HEK293 (cell line): Measurements from ENCODE around the gene ANKRD11.

ENCODE experiments used
- EGR2 ChIP-seq: fragments of 450-650 bp; formaldehyde crosslinking; IDR thresholded peaks from 2 replicates; pipeline ENCODE4 v1.5.1; 2016; ENCODE audit warnings: low read depth, missing biosample characterization, missing genetic modification characterization
- FEZF1 ChIP-seq: fragments of 450-650 bp; formaldehyde crosslinking; IDR thresholded peaks from 2 replicates; pipeline ENCODE4 v1.5.1; 2016; ENCODE audit warnings: missing biosample characterization, missing genetic modification characterization
- GLIS1 ChIP-seq: fragments of 450-650 bp; formaldehyde crosslinking; IDR thresholded peaks from 2 replicates; pipeline ENCODE4 v1.5.1; 2016; ENCODE audit warnings: missing biosample characterization, missing genetic modification characterization
- OVOL3 ChIP-seq: fragments of 450-650 bp; formaldehyde crosslinking; IDR thresholded peaks from 2 replicates; pipeline ENCODE4 v1.5.1; 2016; ENCODE audit warnings: missing biosample characterization, missing genetic modification characterization
- PATZ1 ChIP-seq: fragments of 450-650 bp; formaldehyde crosslinking; IDR thresholded peaks from 2 replicates; pipeline ENCODE4 v1.5.1; 2016; ENCODE audit warnings: missing biosample characterization, missing genetic modification characterization
- PRDM4 ChIP-seq: fragments of 450-650 bp; formaldehyde crosslinking; IDR thresholded peaks from 2 replicates; pipeline ENCODE4 v1.5.1; 2017; ENCODE audit warnings: missing biosample characterization, missing genetic modification characterization
- ZBTB49 ChIP-seq: fragments of 450-650 bp; formaldehyde crosslinking; IDR thresholded peaks from 2 replicates; pipeline ENCODE4 v1.5.1; 2016; ENCODE audit warnings: missing biosample characterization, missing genetic modification characterization, low read depth
- ZEB2 ChIP-seq: fragments of 450-650 bp; formaldehyde crosslinking; IDR thresholded peaks from 2 replicates; pipeline ENCODE4 v1.5.1; 2016; ENCODE audit warnings: missing biosample characterization, missing genetic modification characterization
- ZFHX2 ChIP-seq: fragments of 450-650 bp; formaldehyde crosslinking; conservative IDR thresholded peaks from 2 replicates; pipeline ENCODE4 v1.5.1; 2016; ENCODE audit warnings: missing biosample characterization, missing genetic modification characterization
- ZNF157 ChIP-seq: fragments of 450-650 bp; formaldehyde crosslinking; IDR thresholded peaks from 2 replicates; pipeline ENCODE4 v1.5.1; 2016; ENCODE audit warnings: missing biosample characterization, missing genetic modification characterization
- ZNF184 ChIP-seq: fragments of 450-650 bp; IDR thresholded peaks from 2 replicates; pipeline ENCODE4 v1.5.1; 2018; ENCODE audit warnings: missing biosample characterization, mild to moderate bottlenecking, missing genetic modification characterization
- ZNF23 ChIP-seq: fragments of 450-650 bp; formaldehyde crosslinking; IDR thresholded peaks from 2 replicates; pipeline ENCODE4 v1.5.1; 2016; ENCODE audit warnings: missing biosample characterization, missing genetic modification characterization, borderline replicate concordance
- ZNF274 ChIP-seq, 2 experiments: fragments of 200-500 bp in 1 of 2; fragments of 450-650 bp in 1 of 2; sonication (Bioruptor generic) in 1 of 2; formaldehyde crosslinking in 1 of 2; IDR thresholded peaks; 2 replicates each; pipeline versions ENCODE4 v1.5.1 to v1.6.1; 2014 to 2016; ENCODE audit warnings: borderline replicate concordance in 1 of 2, inconsistent platforms in 1 of 2, low read length in 1 of 2, missing biosample characterization in 1 of 2, missing genetic modification characterization in 1 of 2
- ZNF362 ChIP-seq: fragments of 450-650 bp; formaldehyde crosslinking; IDR thresholded peaks from 2 replicates; pipeline ENCODE4 v1.5.1; 2016; ENCODE audit warnings: missing biosample characterization, missing genetic modification characterization
- ZNF366 ChIP-seq: fragments of 450-650 bp; formaldehyde crosslinking; conservative IDR thresholded peaks from 2 replicates; pipeline ENCODE4 v1.5.1; 2016; ENCODE audit warnings: missing biosample characterization, missing genetic modification characterization
- ZNF426 ChIP-seq: fragments of 450-650 bp; formaldehyde crosslinking; IDR thresholded peaks from 2 replicates; pipeline ENCODE4 v1.5.1; 2017; ENCODE audit warnings: missing biosample characterization, missing genetic modification characterization, mild to moderate bottlenecking, inconsistent platforms, moderate library complexity
- ZNF530 ChIP-seq: fragments of 450-650 bp; formaldehyde crosslinking; IDR thresholded peaks from 2 replicates; pipeline ENCODE4 v1.5.1; 2016; ENCODE audit warnings: low read depth, missing biosample characterization, missing genetic modification characterization
- ZNF555 ChIP-seq: fragments of 450-650 bp; formaldehyde crosslinking; conservative IDR thresholded peaks from 2 replicates; pipeline ENCODE4 v1.5.1; 2017; ENCODE audit warnings: missing biosample characterization, mild to moderate bottlenecking, missing genetic modification characterization, inconsistent platforms
- ZNF596 ChIP-seq: fragments of 450-650 bp; IDR thresholded peaks from 2 replicates; pipeline ENCODE4 v1.5.0; 2018; ENCODE audit warnings: missing biosample characterization, mild to moderate bottlenecking, missing genetic modification characterization, moderate library complexity
- ZNF621 ChIP-seq: fragments of 450-650 bp; formaldehyde crosslinking; IDR thresholded peaks from 2 replicates; pipeline ENCODE4 v1.5.1; 2017; ENCODE audit warnings: missing biosample characterization, missing genetic modification characterization
- ZNF639 ChIP-seq: fragments of 450-650 bp; formaldehyde crosslinking; IDR thresholded peaks from 2 replicates; pipeline ENCODE4 v1.5.1; 2016; ENCODE audit warnings: missing biosample characterization, missing genetic modification characterization
- ZNF658 ChIP-seq: fragments of 450-650 bp; formaldehyde crosslinking; IDR thresholded peaks from 2 replicates; pipeline ENCODE4; 2016; ENCODE audit warnings: missing biosample characterization, missing genetic modification characterization
- ZNF670 ChIP-seq: fragments of 450-650 bp; formaldehyde crosslinking; IDR thresholded peaks from 2 replicates; pipeline ENCODE4 v1.5.1; 2016; ENCODE audit warnings: missing biosample characterization, missing genetic modification characterization, low read depth
- ZNF677 ChIP-seq: fragments of 450-650 bp; IDR thresholded peaks from 2 replicates; pipeline ENCODE4 v1.5.0; 2018; ENCODE audit warnings: missing biosample characterization, mild to moderate bottlenecking, missing genetic modification characterization, moderate library complexity
- ZNF704 ChIP-seq: fragments of 450-650 bp; formaldehyde crosslinking; IDR thresholded peaks from 2 replicates; pipeline ENCODE4 v1.5.1; 2016; ENCODE audit warnings: missing biosample characterization, missing genetic modification characterization
- ZNF747 ChIP-seq: fragments of 450-650 bp; formaldehyde crosslinking; IDR thresholded peaks from 2 replicates; pipeline ENCODE4 v1.5.1; 2016; ENCODE audit warnings: missing biosample characterization, missing genetic modification characterization
- ZNF777 ChIP-seq: fragments of 450-650 bp; formaldehyde crosslinking; IDR thresholded peaks from 2 replicates; pipeline ENCODE4 v1.5.1; 2017; ENCODE audit warnings: missing biosample characterization, missing genetic modification characterization, borderline replicate concordance
- ZNF792 ChIP-seq: fragments of 450-650 bp; formaldehyde crosslinking; IDR thresholded peaks from 2 replicates; pipeline ENCODE4 v1.5.1; 2016; ENCODE audit warnings: missing biosample characterization, missing genetic modification characterization
- ZSCAN23 ChIP-seq: fragments of 450-650 bp; formaldehyde crosslinking; IDR thresholded peaks from 2 replicates; pipeline ENCODE4 v1.5.1; 2016; ENCODE audit warnings: missing biosample characterization, missing genetic modification characterization

The ANKRD11 gene

GRCh38 chr16:89489040-89489897 is 1.1 kb downstream of the ANKRD11 start (continued):
- peak; percentile 84 for TF ChIP-seq ZEB2 (tag by site-specific recombination)
- no peak for TF ChIP-seq OVOL3 (tag by site-specific recombination)
- peak; percentile 85 for TF ChIP-seq GLIS1 (tag by site-specific recombination)
- TF ChIP-seq ZNF747 (tag by site-specific recombination), result no peak
- peak; percentile 53 for TF ChIP-seq ZNF366
- no peak for TF ChIP-seq ZNF530 (tag by site-specific recombination)
- TF ChIP-seq ZFHX2 (tag by site-specific recombination), result peak; percentile 93
- TF ChIP-seq ZNF157 (tag by site-specific recombination), result no peak
- TF ChIP-seq ZNF792 (tag by site-specific recombination), result no peak
- TF ChIP-seq ZNF639 (tag by site-specific recombination), result no peak
- TF ChIP-seq ZNF23, result no peak
- TF ChIP-seq ZNF670 (tag by site-specific recombination), result no peak
- TF ChIP-seq ZSCAN23 (tag by site-specific recombination), result no peak
- TF ChIP-seq ZNF704 (tag by site-specific recombination), result no peak
- TF ChIP-seq ZNF362 (tag by site-specific recombination), result no peak
- TF ChIP-seq EGR2 (tag by site-specific recombination), result peak; percentile 92
- TF ChIP-seq ZNF677, result no peak
- no peak for TF ChIP-seq ZNF658 (tag by site-specific recombination)
- peak; percentile 54; the same call in 1 of the 2 replicates for TF ChIP-seq PRDM4 (tag by site-specific recombination)
- TF ChIP-seq ZBTB49 (tag by site-specific recombination), result no peak
- no peak for TF ChIP-seq ZNF621
- TF ChIP-seq ZNF426 (tag by site-specific recombination), result no peak
- no peak for TF ChIP-seq ZNF777 (tag by site-specific recombination)
- TF ChIP-seq ZNF555 (tag by site-specific recombination), result no peak
- TF ChIP-seq ZNF596 (tag by site-specific recombination), result no peak
- 0 out of 2 replicates have a peak, but pooled peaks have one; percentile 53 for TF ChIP-seq FEZF1 (tag by site-specific recombination)
- no peak for TF ChIP-seq ZNF184 (tag by site-specific recombination)
- no peak for TF ChIP-seq ZNF274 (IDR thresholded peaks at IDR 0.05; ENCODE audit: low read length)
- TF ChIP-seq ZNF274 (tag by site-specific recombination; IDR thresholded peaks at IDR 0.05; ENCODE audit: borderline replicate concordance), result no peak
- peak; percentile 81 for TF ChIP-seq PATZ1
